ENCODE data around the gene GRIA3.

DNA sequence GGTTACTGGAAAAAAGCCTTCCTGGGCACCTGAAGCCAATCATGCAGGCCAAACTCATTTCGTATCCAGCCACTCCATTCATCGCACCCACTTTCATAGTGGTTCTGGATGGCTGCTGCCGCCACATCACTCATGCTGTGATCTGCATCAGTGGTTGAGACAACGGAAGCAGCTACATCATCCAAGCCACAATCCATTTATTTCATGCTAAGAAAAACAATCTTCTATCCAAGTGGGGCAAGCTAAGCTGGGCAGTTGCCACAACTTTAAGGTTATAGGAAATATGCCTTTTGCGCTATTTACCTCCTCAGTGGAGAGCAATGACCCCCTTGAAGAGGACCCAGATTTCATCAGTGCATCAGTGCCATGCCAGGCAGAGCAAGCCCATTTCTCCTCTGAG is 124.6 kb downstream of the GRIA3 start:
- TF ChIP-seq, protein P1, sequence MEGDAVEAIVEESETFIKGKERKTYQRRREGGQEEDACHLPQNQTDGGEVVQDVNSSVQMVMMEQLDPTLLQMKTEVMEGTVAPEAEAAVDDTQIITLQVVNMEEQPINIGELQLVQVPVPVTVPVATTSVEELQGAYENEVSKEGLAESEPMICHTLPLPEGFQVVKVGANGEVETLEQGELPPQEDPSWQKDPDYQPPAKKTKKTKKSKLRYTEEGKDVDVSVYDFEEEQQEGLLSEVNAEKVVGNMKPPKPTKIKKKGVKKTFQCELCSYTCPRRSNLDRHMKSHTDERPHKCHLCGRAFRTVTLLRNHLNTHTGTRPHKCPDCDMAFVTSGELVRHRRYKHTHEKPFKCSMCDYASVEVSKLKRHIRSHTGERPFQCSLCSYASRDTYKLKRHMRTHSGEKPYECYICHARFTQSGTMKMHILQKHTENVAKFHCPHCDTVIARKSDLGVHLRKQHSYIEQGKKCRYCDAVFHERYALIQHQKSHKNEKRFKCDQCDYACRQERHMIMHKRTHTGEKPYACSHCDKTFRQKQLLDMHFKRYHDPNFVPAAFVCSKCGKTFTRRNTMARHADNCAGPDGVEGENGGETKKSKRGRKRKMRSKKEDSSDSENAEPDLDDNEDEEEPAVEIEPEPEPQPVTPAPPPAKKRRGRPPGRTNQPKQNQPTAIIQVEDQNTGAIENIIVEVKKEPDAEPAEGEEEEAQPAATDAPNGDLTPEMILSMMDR (conservative IDR thresholded peaks at IDR 0.05; ENCODE audit: low read depth, low read length) = no peak
- no peak for TF ChIP-seq EZH2 (IDR thresholded peaks at IDR 0.05; ENCODE audit: borderline replicate concordance, low read depth, low read length, poor library complexity, severe bottlenecking)
